Cardiac muscle cell (in vitro differentiated cells and primary cell): Measurements from ENCODE around the gene RNGTT. TPM values are rescaled to one million over a fixed set of nuclear protein-coding genes. Genes with fewer than 3 reads are reported as not detected.

Experiments used
- DNase-seq, 2 donors: peaks; one replicate each; pipeline versions ENCODE4 v3.0.0 to v3.0.0-alpha.2; 2010 to 2017; ENCODE audit warnings: low read depth in 1 of 2, low spot score in 1 of 2
- H3K27ac ChIP-seq: fragments of 200-600 bp; sonication (generic); 2 replicates; pipeline ENCODE4 v1.5.1; 2016
- H3K27me3 ChIP-seq: fragments of 200-600 bp; sonication (generic); 2 replicates; pipeline ENCODE4 v1.6.0; 2016; ENCODE audit warnings: control low read depth
- H3K36me3 ChIP-seq: fragments of 200-600 bp; sonication (generic); 2 replicates; pipeline ENCODE4 v1.5.1; 2016; ENCODE audit warnings: control low read depth
- H3K4me1 ChIP-seq: fragments of 200-600 bp; sonication (generic); 2 replicates; pipeline ENCODE4 v1.8.1; 2017; ENCODE audit warnings: low read depth, mild to moderate bottlenecking, mixed run types
- H3K4me3 ChIP-seq: fragments of 200-600 bp; sonication (generic); 2 replicates; pipeline ENCODE4 v1.5.1; 2016; ENCODE audit warnings: mild to moderate bottlenecking
- H3K9me3 ChIP-seq: fragments of 200-600 bp; sonication (generic); 2 replicates; pipeline ENCODE4 v1.5.1; 2017; ENCODE audit warnings: low read depth, mild to moderate bottlenecking, control low read depth
- CTCF ChIP-seq: IDR thresholded peaks from 2 replicates; pipeline ENCODE4 v1.5.1; 2012; ENCODE audit warnings: low read depth, mild to moderate bottlenecking, low read length
- polyA plus RNA-seq: library from polyadenylated mRNA; unstranded; fragments of >200 nt; fragmentation: Nextera tagmentation; extraction: Ambion mirVana; gene quantifications from 2 replicates; pipeline ENCODE4 v1.2.1, GENCODE V29; 2016
- total RNA-seq: library from RNA; depleted of rRNA; stranded (reverse); fragments of >200 nt; gene quantifications from 2 replicates; pipeline ENCODE4 v1.2.3, GENCODE V29; 2016

Gene RNGTT
- total and polyA plus RNA-seq, 2 experiments from 2014 or later, result 10.9 to 12.5 TPM

GRCh38 chr6:88852775-88853174 lies 110.6 kb downstream of the RNGTT start:
- H3K4me3 ChIP-seq, result no peak overlapping the region
- H3K27ac ChIP-seq, result no peak overlapping the region
- DNase-seq, result no peak
- no peaks in the 10 kb centered on the region for H3K9me3 ChIP-seq
- H3K4me1 ChIP-seq, result no peaks in the 10 kb centered on the region
- no peak for TF ChIP-seq CTCF
- no peaks in the 10 kb centered on the region for H3K27me3 ChIP-seq
- H3K36me3 ChIP-seq, result no peaks in the 10 kb centered on the region

- Histone ChIP-seq H3K27ac (no peak overlapping the region), H3K4me3 (no peak overlapping the region), H3K4me1 (no peaks in the 10 kb centered on the region), H3K9me3 (no peaks in the 10 kb centered on the region), H3K36me3 (no peaks in the 10 kb centered on the region), H3K27me3 (no peaks in the 10 kb centered on the region)
- no peak for TF ChIP-seq CTCF
- no peak for DNase-seq
Observed at GRCh38 chr6:88852000-88852399, 111.4 kb downstream of the RNGTT start.

GRCh38 chr6:88848870-88849269 lies 114.5 kb downstream of the RNGTT start:
- H3K27ac ChIP-seq, result no peak overlapping the region
- DNase-seq, result no peak
- H3K27me3 ChIP-seq, result no peaks in the 10 kb centered on the region
- H3K4me1 ChIP-seq, result no peaks in the 10 kb centered on the region
- no peak for TF ChIP-seq CTCF
- H3K4me3 ChIP-seq, result no peak overlapping the region
- H3K9me3 ChIP-seq, result no peaks in the 10 kb centered on the region
- no peaks in the 10 kb centered on the region for H3K36me3 ChIP-seq

- no peak overlapping the region for H3K27ac ChIP-seq
- no peak overlapping the region for H3K4me3 ChIP-seq
- H3K4me1 ChIP-seq, result no peaks in the 10 kb centered on the region
- H3K9me3 ChIP-seq, result no peaks in the 10 kb centered on the region
- H3K27me3 ChIP-seq, result no peaks in the 10 kb centered on the region
- H3K36me3 ChIP-seq, result no peaks in the 10 kb centered on the region
- peak in 1 of 2 donors; percentile 74 for DNase-seq
- TF ChIP-seq CTCF, result no peak
Observed at GRCh38 chr6:88843040-88843439, 120.4 kb downstream of the RNGTT start.

GRCh38 chr6:88842320-88842719 lies 121.1 kb downstream of the RNGTT start:
- Histone ChIP-seq H3K27me3 (no peaks in the 10 kb centered on the region), H3K36me3 (no peaks in the 10 kb centered on the region)
- TF ChIP-seq CTCF, result no peak

More at GRCh38 chr6:88842320-88842719, 121.1 kb downstream of the RNGTT start:
- no peaks in the 10 kb centered on the region for H3K4me1 ChIP-seq
- H3K4me3 ChIP-seq, result no peak overlapping the region
- DNase-seq, result no peak
- H3K9me3 ChIP-seq, result no peaks in the 10 kb centered on the region
- H3K27ac ChIP-seq, result no peak overlapping the region
